ENCODE data around the gene TGFBR3.

Gene TGFBR3

GRCh38 chr1:91765293-91765692, 120.7 kb downstream of the TGFBR3 start:
- Histone ChIP-seq H3K4me3 (ENCODE audit: low read depth in 1 of 2, low read length in 1 of 2) (no peak overlapping the region), H3K27ac (no peak overlapping the region), H3K9me3 (no peaks in the 10 kb centered on the region), H3K4me1 (ENCODE audit: control insufficient read depth in 1 of 2, insufficient read depth in 1 of 2, low read depth in 1 of 2, low read length in 1 of 2) (no peaks in the 10 kb centered on the region), H3K27me3 (no peaks in the 10 kb centered on the region), H3K36me3 (no peaks in the 10 kb centered on the region)
- no peak for TF ChIP-seq CTCF (IDR thresholded peaks at IDR 0.05)

GRCh38 chr1:91764471-91765115, 121.4 kb downstream of the TGFBR3 start:
- Histone ChIP-seq H3K36me3 (no peaks in the 10 kb centered on the region), H3K27me3 (no peaks in the 10 kb centered on the region), H3K9me3 (no peaks in the 10 kb centered on the region), H3K4me3 (ENCODE audit: low read depth in 1 of 2, low read length in 1 of 2) (no peak overlapping the region), H3K4me1 (ENCODE audit: control insufficient read depth in 1 of 2, insufficient read depth in 1 of 2, low read depth in 1 of 2, low read length in 1 of 2) (no peaks in the 10 kb centered on the region), H3K27ac (no peak overlapping the region)
- no peak for TF ChIP-seq CTCF (IDR thresholded peaks at IDR 0.05)

GRCh38 chr1:91763252-91763651, 122.7 kb downstream of the TGFBR3 start:
- H3K36me3 ChIP-seq = no peaks in the 10 kb centered on the region
- no peak overlapping the region for H3K27ac ChIP-seq
- H3K27me3 ChIP-seq = no peaks in the 10 kb centered on the region
- no peaks in the 10 kb centered on the region for H3K9me3 ChIP-seq
- H3K4me3 ChIP-seq (ENCODE audit: low read depth in 1 of 2, low read length in 1 of 2) = no peak overlapping the region
- TF ChIP-seq CTCF (IDR thresholded peaks at IDR 0.05) = no peak
- H3K4me1 ChIP-seq (ENCODE audit: control insufficient read depth in 1 of 2, insufficient read depth in 1 of 2, low read depth in 1 of 2, low read length in 1 of 2) = no peaks in the 10 kb centered on the region

- Histone ChIP-seq H3K4me1 (ENCODE audit: control insufficient read depth in 1 of 2, insufficient read depth in 1 of 2, low read depth in 1 of 2, low read length in 1 of 2) (no peaks in the 10 kb centered on the region), H3K9me3 (no peaks in the 10 kb centered on the region), H3K27ac (no peak overlapping the region), H3K27me3 (no peaks in the 10 kb centered on the region), H3K36me3 (no peaks in the 10 kb centered on the region), H3K4me3 (ENCODE audit: low read depth in 1 of 2, low read length in 1 of 2) (no peak overlapping the region)
- TF ChIP-seq CTCF (IDR thresholded peaks at IDR 0.05) = no peak
These were observed 124.6 kb downstream of the TGFBR3 start for GRCh38 chr1:91761295-91761721.

- no peaks in the 10 kb centered on the region for H3K27me3 ChIP-seq
- TF ChIP-seq CTCF (IDR thresholded peaks at IDR 0.05) = no peak
- H3K36me3 ChIP-seq = no peaks in the 10 kb centered on the region
- H3K9me3 ChIP-seq = no peaks in the 10 kb centered on the region
- H3K27ac ChIP-seq = no peak overlapping the region
- no peak overlapping the region for H3K4me3 ChIP-seq (ENCODE audit: low read depth in 1 of 2, low read length in 1 of 2)
- H3K4me1 ChIP-seq (ENCODE audit: control insufficient read depth in 1 of 2, insufficient read depth in 1 of 2, low read depth in 1 of 2, low read length in 1 of 2) = no peaks in the 10 kb centered on the region
These were observed 125.4 kb downstream of the TGFBR3 start for GRCh38 chr1:91760512-91760911.
